Mesothelial cell of epicardium (in vitro differentiated cells): Measurements from ENCODE around the gene NHERF2. TPM values are rescaled to one million over a fixed set of nuclear protein-coding genes. Genes with fewer than 3 reads are reported as not detected.

ENCODE experiments used
- DNase-seq, 2 experiments: peaks; one replicate each; pipeline ENCODE4 v3.0.0; 2021; ENCODE audit warnings: low spot score in 2 of 2; ENCODE audit not compliant: unreplicated experiment in 2 of 2
- H3K27ac Mint-ChIP-seq: 2 replicates; pipeline ENCODE4 v1.8.0; 2021; ENCODE audit warnings: mixed read lengths
- H3K27me3 Mint-ChIP-seq: 2 replicates; pipeline ENCODE4 v1.8.0; 2021; ENCODE audit warnings: low read depth, mixed read lengths
- H3K36me3 Mint-ChIP-seq: 2 replicates; pipeline ENCODE4 v1.8.0; 2021; ENCODE audit warnings: mixed read lengths
- H3K4me1 Mint-ChIP-seq: 2 replicates; pipeline ENCODE4 v1.8.0; 2021; ENCODE audit warnings: mixed read lengths
- H3K4me3 Mint-ChIP-seq: 2 replicates; pipeline ENCODE4 v1.8.0; 2021; ENCODE audit warnings: mild to moderate bottlenecking, moderate library complexity, mixed read lengths
- H3K9me3 Mint-ChIP-seq: 2 replicates; pipeline ENCODE4 v1.8.0; 2021; ENCODE audit warnings: mixed read lengths
- total RNA-seq: library from RNA; stranded (reverse); gene quantifications from 3 replicates; pipeline ENCODE4 v1.2.1, GENCODE V29; 2021
- TF ChIP-seq, protein P1 (sequence below): fragments of 200-600 bp; sonication (generic); IDR thresholded peaks from one replicate; pipeline ENCODE4 v1.5.0; 2021; ENCODE audit warnings: antibody characterized with exemption; ENCODE audit not compliant: unreplicated experiment

The NHERF2 gene
- total RNA-seq, 1 donor from 2014 or later: 51.3 TPM

DNA sequence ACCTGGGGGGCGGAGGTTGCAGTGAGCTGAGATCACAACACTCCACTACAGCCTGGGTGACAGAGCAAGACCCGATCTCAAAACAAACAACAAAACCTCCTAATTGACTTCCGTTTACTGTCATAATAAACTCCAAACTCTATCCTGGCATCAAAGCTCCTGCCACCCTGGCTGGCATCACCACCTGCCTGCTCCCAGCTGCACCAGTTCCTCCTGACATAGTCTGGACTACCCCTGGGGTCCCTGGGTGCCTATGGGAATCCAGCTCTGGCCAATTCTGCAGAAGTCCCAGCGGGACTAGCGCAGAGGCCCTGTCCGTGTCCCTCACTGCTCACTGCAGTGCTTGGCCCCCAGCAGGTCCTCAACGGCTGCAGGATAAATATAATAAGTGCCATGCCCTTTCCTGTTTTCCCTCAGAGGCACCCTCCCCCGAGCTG is 20.2 kb downstream of the NHERF2 start:
- peak overlapping the region; percentile 49 for H3K27ac Mint-ChIP-seq
- peaks cover 21% of the 10 kb centered on the region for H3K4me1 Mint-ChIP-seq
- TF ChIP-seq, protein P1, sequence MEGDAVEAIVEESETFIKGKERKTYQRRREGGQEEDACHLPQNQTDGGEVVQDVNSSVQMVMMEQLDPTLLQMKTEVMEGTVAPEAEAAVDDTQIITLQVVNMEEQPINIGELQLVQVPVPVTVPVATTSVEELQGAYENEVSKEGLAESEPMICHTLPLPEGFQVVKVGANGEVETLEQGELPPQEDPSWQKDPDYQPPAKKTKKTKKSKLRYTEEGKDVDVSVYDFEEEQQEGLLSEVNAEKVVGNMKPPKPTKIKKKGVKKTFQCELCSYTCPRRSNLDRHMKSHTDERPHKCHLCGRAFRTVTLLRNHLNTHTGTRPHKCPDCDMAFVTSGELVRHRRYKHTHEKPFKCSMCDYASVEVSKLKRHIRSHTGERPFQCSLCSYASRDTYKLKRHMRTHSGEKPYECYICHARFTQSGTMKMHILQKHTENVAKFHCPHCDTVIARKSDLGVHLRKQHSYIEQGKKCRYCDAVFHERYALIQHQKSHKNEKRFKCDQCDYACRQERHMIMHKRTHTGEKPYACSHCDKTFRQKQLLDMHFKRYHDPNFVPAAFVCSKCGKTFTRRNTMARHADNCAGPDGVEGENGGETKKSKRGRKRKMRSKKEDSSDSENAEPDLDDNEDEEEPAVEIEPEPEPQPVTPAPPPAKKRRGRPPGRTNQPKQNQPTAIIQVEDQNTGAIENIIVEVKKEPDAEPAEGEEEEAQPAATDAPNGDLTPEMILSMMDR: no peak
- H3K27me3 Mint-ChIP-seq: no peaks in the 10 kb centered on the region
- H3K36me3 Mint-ChIP-seq: peaks cover 7% of the 10 kb centered on the region
- DNase-seq: no peak
- H3K9me3 Mint-ChIP-seq: no peaks in the 10 kb centered on the region
- H3K4me3 Mint-ChIP-seq: peak overlapping the region; percentile 84

DNA sequence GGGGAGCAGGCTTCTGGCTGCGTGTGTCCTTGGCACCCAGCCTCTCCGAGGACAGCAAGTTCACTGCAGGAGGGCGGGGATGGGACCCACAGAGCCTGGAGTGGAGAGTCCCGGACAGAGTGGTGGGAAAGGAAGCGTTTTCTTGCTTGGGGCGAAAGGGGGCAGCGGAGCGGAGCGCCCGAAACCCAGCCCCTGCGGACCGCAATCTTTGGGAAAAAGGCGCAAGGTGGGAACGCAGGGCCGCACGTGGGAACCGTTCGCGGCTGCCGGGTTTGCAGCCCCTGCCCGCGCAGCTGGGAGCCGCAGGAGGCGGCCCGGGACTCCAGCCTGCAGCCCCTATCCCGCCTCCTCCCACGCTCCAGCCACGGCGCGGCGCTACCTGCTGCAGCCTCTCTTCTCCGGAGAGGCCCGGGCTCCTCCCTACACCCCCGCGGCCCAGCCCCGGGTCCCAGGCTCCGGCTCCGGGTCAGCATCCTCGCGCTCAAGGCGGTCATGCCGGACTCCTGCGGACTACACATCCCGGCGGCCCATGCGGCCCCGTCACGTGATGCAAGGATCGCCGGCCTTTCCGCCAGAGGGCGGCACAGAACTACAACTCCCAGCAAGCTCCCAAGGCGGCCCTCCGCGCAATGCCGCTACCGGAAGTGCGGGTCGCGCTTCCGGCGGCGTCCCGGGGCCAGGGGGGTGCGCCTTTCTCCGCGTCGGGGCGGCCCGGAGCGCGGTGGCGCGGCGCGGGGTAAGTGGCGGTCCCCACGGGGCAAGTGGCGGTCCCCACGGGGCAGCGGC is 20.8 kb downstream of the NHERF2 start, which contains the start of the genes NTHL1 and TSC2:
Gene NTHL1, minus strand, starts transcription at position 505 of the 786 bp plus-strand sequence. Its CDS starts 11 bp downstream, at position 494.
Gene TSC2, plus strand, starts transcription at position 656 of the 786 bp plus-strand sequence. CDS start 631 bp downstream, outside the sequence.
- peaks cover 7% of the 10 kb centered on the region for H3K36me3 Mint-ChIP-seq
- TF ChIP-seq, protein P1: peak; percentile 72
- peaks cover 21% of the 10 kb centered on the region for H3K4me1 Mint-ChIP-seq
- peak within 1 kb of the TSS; percentile 89 for H3K4me3 Mint-ChIP-seq
- DNase-seq: peak; percentile 92 to 96
- peak within 1 kb of the TSS; percentile 57 for H3K27ac Mint-ChIP-seq
- H3K9me3 Mint-ChIP-seq: no peaks in the 10 kb centered on the region
- H3K27me3 Mint-ChIP-seq: no peaks in the 10 kb centered on the region

DNA sequence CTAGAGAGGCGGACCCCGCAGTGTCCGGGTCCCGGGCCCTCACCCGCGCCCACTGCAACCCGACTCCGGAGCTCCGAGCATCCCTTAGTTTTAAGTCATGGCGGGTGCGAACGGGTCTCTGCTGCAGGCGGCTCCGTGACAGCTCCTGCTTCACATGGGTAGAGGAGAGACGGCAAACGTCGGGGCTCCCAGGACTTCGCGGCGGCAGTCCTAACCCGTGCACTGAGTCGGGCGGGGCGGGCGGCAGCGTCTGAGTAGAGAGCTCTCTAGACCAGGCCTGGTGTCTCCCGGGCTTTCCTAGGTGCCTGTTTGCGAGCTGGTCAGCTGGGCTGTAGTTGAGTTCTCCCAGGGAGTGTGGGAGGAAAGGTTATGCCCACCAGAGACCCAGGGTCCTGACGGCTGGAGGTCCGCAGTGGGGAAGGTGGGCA is 21.4 kb downstream of the NHERF2 start:
- no peak for DNase-seq
- peak overlapping the region; percentile 89 for H3K4me3 Mint-ChIP-seq
- no peaks in the 10 kb centered on the region for H3K9me3 Mint-ChIP-seq
- H3K27ac Mint-ChIP-seq: peak overlapping the region; percentile 57
- no peaks in the 10 kb centered on the region for H3K27me3 Mint-ChIP-seq
- TF ChIP-seq, protein P1: no peak
- H3K36me3 Mint-ChIP-seq: peaks cover 7% of the 10 kb centered on the region
- peaks cover 18% of the 10 kb centered on the region for H3K4me1 Mint-ChIP-seq

DNA sequence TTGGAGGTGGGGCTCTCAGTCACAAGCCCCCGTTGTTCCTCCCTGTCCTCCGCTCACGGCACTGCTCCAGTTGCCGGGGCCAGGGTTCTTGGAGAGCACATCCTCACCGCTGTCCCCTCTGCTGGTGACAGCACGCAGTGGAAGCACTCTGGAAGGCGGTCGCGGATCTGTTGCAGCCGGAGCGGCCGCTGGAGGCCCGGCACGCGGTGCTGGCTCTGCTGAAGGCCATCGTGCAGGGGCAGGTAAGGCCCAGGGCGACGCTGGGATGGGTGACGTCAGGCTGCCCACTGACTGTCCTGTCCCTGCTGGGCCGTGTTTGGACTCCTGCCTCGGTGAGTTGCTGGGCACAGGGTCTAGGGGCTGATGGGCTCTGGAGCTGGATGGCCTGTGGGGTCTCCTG is 26.5 kb downstream of the NHERF2 start:
- no peak for DNase-seq
- Mint-ChIP-seq H3K27ac (no peak overlapping the region), H3K9me3 (no peaks in the 10 kb centered on the region), H3K4me1 (peaks cover 8% of the 10 kb centered on the region), H3K27me3 (no peaks in the 10 kb centered on the region), H3K36me3 (peaks cover 12% of the 10 kb centered on the region), H3K4me3 (no peak overlapping the region)
- TF ChIP-seq, protein P1: no peak

DNA sequence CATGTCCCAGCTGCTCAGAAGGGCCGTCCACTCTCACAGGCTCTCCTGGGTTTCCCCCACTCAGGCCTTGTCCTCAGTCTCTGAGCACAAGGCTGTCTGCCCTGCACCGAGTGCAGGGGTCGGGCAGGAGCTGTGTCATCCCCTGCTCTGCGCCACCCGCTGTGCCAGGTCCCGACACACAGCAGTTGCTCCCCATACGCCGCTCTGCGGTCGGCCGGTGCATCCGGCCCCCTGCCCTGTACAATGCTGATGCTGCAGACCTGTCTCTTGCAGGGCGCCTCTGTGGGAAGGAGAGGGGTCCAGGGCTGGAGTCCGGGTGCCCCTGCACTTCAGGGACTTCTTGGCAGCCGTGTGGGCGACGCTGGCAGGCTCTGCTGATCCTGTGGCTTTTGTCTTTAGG is 27.2 kb downstream of the NHERF2 start:
- no peak overlapping the region for H3K27ac Mint-ChIP-seq

More for the DNA sequence above, 27.2 kb downstream of the NHERF2 start:
- TF ChIP-seq, protein P1: no peak
- Mint-ChIP-seq H3K4me3 (no peak overlapping the region), H3K4me1 (peaks cover 1% of the 10 kb centered on the region), H3K9me3 (no peaks in the 10 kb centered on the region), H3K27me3 (no peaks in the 10 kb centered on the region), H3K36me3 (peaks cover 12% of the 10 kb centered on the region)
- no peak for DNase-seq
